Measurements from ENCODE around the gene SYNPO2L. TPM values are rescaled to one million over a fixed set of nuclear protein-coding genes. Genes with fewer than 3 reads are reported as not detected.

The SYNPO2L gene
- total and polyA plus RNA-seq, 10 donors, result 0.02 to 0.23 (median 0.06) TPM; not detected in 5

- Histone ChIP-seq H3K9me3 (no peaks in the 10 kb centered on the region), H3K4me3 (no peak overlapping the region), H3K36me3 (no peaks in the 10 kb centered on the region), H3K27ac (no peak overlapping the region), H3K4me1 (peaks cover 0 to 22% (median 10%) of the 10 kb centered on the region in 6 donors), H3K27me3 (replicated peaks in 1 of 7) (peaks cover 0 to 20% (median 0%) of the 10 kb centered on the region in 7 donors)
- DNase-seq, result no peak
- no peak for TF ChIP-seq POLR2AphosphoS5 (IDR thresholded peaks at IDR 0.05)
- TF ChIP-seq CTCF (IDR thresholded peaks at IDR 0.05 in 8 of 11, conservative IDR thresholded peaks at IDR 0.05 in 3 of 11), result no peak
- no peak for TF ChIP-seq POLR2A (IDR thresholded peaks at IDR 0.05)
- 75 to 91% (median 84%) methylated on average over 4 of the region's 4 CpGs for WGBS, 5 donors
- intact Hi-C loops (cut with DNase I; ENCODE audit: low total_unique reads), result loop anchor here (10.0 kb wide), 1 partner anchor 384 kb away; no protein-coding TSS in a partner anchor
Observed at GRCh38 chr10:73648975-73649829, 6.6 kb downstream of the SYNPO2L start.

- Histone ChIP-seq H3K36me3 (no peaks in the 10 kb centered on the region), H3K27me3 (replicated peaks in 1 of 7) (peaks cover 0 to 20% (median 0%) of the 10 kb centered on the region in 7 donors), H3K4me3 (peak overlapping the region; percentile 49 to 72 (median 56)), H3K9me3 (no peaks in the 10 kb centered on the region), H3K4me1 (peaks cover 0 to 31% (median 18%) of the 10 kb centered on the region in 6 donors), H3K27ac (peak overlapping the region in 2 of 8 donors; percentile 44 to 55)
- intact Hi-C loops (cut with DNase I; ENCODE audit: low total_unique reads), result loop anchor here (10.0 kb wide), 1 partner anchor 383 kb away; no protein-coding TSS in a partner anchor
- TF ChIP-seq CTCF (IDR thresholded peaks at IDR 0.05 in 8 of 11, conservative IDR thresholded peaks at IDR 0.05 in 3 of 11) (no peak), POLR2A (IDR thresholded peaks at IDR 0.05) (no peak), POLR2AphosphoS5 (IDR thresholded peaks at IDR 0.05) (no peak)
- no peak for DNase-seq
- WGBS, 5 donors, result 28 to 43% (median 38%) methylated on average over 23 to 35 of the region's 35 CpGs
Observed at GRCh38 chr10:73647875-73648651, 7.8 kb downstream of the SYNPO2L start.

- Histone ChIP-seq H3K9me3 (no peaks in the 10 kb centered on the region), H3K4me1 (peaks cover 0 to 31% (median 18%) of the 10 kb centered on the region in 6 donors), H3K27ac (peak overlapping the region in 2 of 8 donors; percentile 44 to 55), H3K27me3 (replicated peaks in 1 of 7) (peaks cover 0 to 20% (median 0%) of the 10 kb centered on the region in 7 donors), H3K36me3 (no peaks in the 10 kb centered on the region), H3K4me3 (peak overlapping the region; percentile 49 to 72 (median 56))
- peak; percentile 80 for DNase-seq
- TF ChIP-seq POLR2A (IDR thresholded peaks at IDR 0.05), result no peak
- TF ChIP-seq CTCF (IDR thresholded peaks at IDR 0.05 in 8 of 11, conservative IDR thresholded peaks at IDR 0.05 in 3 of 11), result no peak
- TF ChIP-seq POLR2AphosphoS5 (IDR thresholded peaks at IDR 0.05), result peak in 2 of 3 donors; percentile 54 to 61
- intact Hi-C loops (cut with DNase I; ENCODE audit: low total_unique reads), result loop anchor here (10.0 kb wide), 1 partner anchor 383 kb away; no protein-coding TSS in a partner anchor
- 18 to 27% (median 20%) methylated on average over 22 to 32 of the region's 32 CpGs for WGBS, 5 donors
Observed at GRCh38 chr10:73647211-73647874, 8.5 kb downstream of the SYNPO2L start.
